ENCODE results near the gene OR5AL1. TPM values are rescaled to one million over a fixed set of nuclear protein-coding genes. Genes with fewer than 3 reads are reported as not detected.

Gene OR5AL1
- total and polyA plus RNA-seq, 5 donors = not detected

Other genes with a start within 250 kb of the OR5AL1 start
- gene OR5J2, start 236.1 kb upstream of the OR5AL1 start, total RNA-seq = not detected
- gene OR5J2, start 236.1 kb upstream of the OR5AL1 start, polyA plus RNA-seq = not detected
- not detected for gene OR5T2, start 178.4 kb upstream of the OR5AL1 start, total RNA-seq
- not detected for gene OR5T2, start 178.4 kb upstream of the OR5AL1 start, polyA plus RNA-seq
- not detected for gene OR5T3, start 160.4 kb upstream of the OR5AL1 start, total RNA-seq
- not detected for gene OR5T3, start 160.4 kb upstream of the OR5AL1 start, polyA plus RNA-seq
- not detected for gene OR5T1, start 138.5 kb upstream of the OR5AL1 start, total RNA-seq
- gene OR5T1, start 138.5 kb upstream of the OR5AL1 start, polyA plus RNA-seq = not detected
- not detected for gene OR8H1, start 120.4 kb upstream of the OR5AL1 start, total RNA-seq
- not detected for gene OR8H1, start 120.4 kb upstream of the OR5AL1 start, polyA plus RNA-seq
- not detected for gene OR8K3, start 97.6 kb upstream of the OR5AL1 start, total RNA-seq
- not detected for gene OR8K3, start 97.6 kb upstream of the OR5AL1 start, polyA plus RNA-seq
- not detected for gene OR8K1, start 66.7 kb upstream of the OR5AL1 start, total RNA-seq
- not detected for gene OR8K1, start 66.7 kb upstream of the OR5AL1 start, polyA plus RNA-seq
- not detected for gene OR8J1, start 58.4 kb upstream of the OR5AL1 start, total RNA-seq
- gene OR8J1, start 58.4 kb upstream of the OR5AL1 start, polyA plus RNA-seq = not detected
- not detected for gene OR8U1, start 37.1 kb upstream of the OR5AL1 start, total RNA-seq
- gene OR8U1, start 37.1 kb upstream of the OR5AL1 start, polyA plus RNA-seq = not detected
- not detected for gene OR5M3, start 60.7 kb downstream of the OR5AL1 start, total RNA-seq
- not detected for gene OR5M3, start 60.7 kb downstream of the OR5AL1 start, polyA plus RNA-seq
- not detected for gene OR5M8, start 78.7 kb downstream of the OR5AL1 start, total RNA-seq
- not detected for gene OR5M8, start 78.7 kb downstream of the OR5AL1 start, polyA plus RNA-seq
- not detected for gene OR5M11, start 130.6 kb downstream of the OR5AL1 start, total RNA-seq
- not detected for gene OR5M11, start 130.6 kb downstream of the OR5AL1 start, polyA plus RNA-seq
- gene OR5M10, start 165.0 kb downstream of the OR5AL1 start, total RNA-seq = not detected
- not detected for gene OR5M10, start 165.0 kb downstream of the OR5AL1 start, polyA plus RNA-seq
- not detected for gene OR5M1, start 202.2 kb downstream of the OR5AL1 start, total RNA-seq
- gene OR5M1, start 202.2 kb downstream of the OR5AL1 start, polyA plus RNA-seq = not detected
- not detected for gene OR5AP2, start 229.7 kb downstream of the OR5AL1 start, total RNA-seq
- not detected for gene OR5AP2, start 229.7 kb downstream of the OR5AL1 start, polyA plus RNA-seq

All from right cardiac atrium (tissue), 5 donors.